DMS53 treated with DMSO at 0.1 percent for 48 hours (cell line): ENCODE data around the gene BRIX1.
"Not testable (repeated sequence)": the region's sequence is repeated elsewhere in the genome, so short reads cannot be mapped to it uniquely, and the experiment has no call there.

Experiments used
- DNase-seq: peaks from one replicate; lab custom pipeline; 2025; ENCODE audit not compliant: unreplicated experiment; lab: John Stamatoyannopoulos, UW

The BRIX1 gene

GRCh38 chr5:34913072-34913471 lies 2.4 kb upstream of the BRIX1 start:
- no peak for DNase-seq

DNA sequence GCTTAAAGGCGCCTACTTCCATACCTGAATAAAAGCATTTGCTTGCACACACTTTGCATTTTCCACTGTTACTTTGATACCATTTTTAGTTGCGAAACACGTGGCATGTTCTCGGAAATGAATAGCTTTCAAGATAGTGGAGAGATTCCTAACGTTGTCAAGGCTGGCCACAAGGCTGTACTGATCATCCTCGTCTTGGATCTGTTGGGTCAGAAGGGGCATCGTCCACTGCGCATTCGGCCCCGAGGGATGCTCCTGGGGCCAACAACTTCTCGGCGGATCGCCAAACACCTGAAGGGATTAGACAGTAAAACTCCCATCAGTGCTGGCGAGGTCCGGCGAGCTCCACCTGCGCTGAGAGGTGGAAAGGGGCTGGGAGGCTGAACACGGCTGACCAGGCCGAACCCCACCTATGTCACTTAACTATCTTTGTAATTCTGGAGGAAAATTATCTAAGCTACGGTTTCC lies 806 bp upstream of the BRIX1 start:
- no peak for DNase-seq

DNA sequence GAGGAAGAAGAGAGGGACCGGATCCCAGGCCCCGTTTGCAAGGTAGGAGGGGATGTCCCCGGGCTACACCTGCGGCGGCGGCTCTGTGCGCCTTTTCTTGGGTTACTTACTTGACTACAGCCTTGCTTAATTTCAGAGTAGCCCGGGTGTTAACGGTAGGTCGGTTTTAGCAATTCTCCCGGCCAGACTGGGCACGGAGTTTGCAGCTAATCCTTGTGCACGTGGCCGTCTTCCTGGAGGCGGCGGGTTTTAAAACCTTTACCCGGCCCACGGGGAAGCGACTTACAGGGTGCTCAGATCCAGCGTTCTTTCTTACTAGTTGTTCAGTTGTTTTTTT lies 313 bp downstream of the BRIX1 start:
- no peak for DNase-seq

DNA sequence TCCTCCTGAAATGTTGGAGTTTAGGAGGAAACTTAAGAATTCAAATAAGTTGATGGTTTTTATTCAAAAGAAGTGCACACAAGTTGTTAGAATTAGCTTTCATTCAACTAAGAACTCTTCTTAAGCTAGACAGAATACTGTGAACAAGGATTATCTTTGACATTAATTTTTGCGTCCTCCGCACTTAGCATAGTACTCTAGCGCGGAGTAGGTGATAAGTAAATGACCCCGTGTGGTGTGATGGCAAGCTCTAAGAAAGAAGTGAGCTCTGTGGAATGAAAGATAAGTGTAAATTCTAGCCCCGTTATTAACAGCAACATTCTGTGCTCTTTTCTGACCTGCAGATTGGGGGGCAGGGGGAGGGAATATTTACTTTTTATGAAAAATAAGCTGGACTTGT lies 1.0 kb downstream of the BRIX1 start:
- DNase-seq = no peak

DNA sequence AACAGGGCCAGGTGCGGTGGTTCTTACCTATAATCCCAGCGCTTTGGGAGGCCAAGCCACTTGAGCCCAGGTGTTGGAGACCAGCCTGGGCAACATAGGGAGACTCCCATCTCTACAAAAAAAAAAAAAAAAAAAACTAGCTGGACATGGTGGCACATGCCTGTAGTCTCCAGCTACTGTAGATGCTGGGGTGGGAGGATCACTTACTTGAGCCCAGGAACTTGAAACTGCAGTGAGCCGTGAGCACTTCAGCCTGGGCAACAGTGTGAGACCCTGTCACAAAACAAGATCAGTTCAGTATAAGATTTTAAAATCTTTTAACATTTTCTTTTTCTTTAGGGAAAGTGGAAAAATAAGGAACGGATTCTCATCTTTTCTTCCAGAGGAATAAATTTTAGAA lies 2.5 kb downstream of the BRIX1 start:
- DNase-seq = peak; percentile 67

DNA sequence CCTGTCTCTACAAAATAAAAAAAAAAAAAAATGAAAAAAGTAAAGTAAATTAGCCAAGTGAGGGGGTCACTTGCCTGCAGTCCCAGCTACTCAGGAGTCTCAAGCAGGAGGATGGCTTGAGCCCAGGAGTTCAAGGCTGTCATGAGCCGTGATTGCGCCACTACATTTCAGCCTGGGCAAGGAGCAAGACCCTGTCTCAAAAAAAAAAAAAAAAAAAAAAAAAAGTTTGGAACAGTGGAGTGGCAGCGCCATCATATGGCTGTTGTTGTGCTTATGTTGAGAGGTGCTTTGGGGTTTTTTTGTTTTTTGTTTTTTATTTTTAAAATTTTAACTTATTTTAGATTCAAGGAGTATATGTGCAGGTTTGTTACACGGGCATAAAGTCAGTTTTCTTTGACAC lies 3.6 kb downstream of the BRIX1 start:
- DNase-seq = no peak

DNA sequence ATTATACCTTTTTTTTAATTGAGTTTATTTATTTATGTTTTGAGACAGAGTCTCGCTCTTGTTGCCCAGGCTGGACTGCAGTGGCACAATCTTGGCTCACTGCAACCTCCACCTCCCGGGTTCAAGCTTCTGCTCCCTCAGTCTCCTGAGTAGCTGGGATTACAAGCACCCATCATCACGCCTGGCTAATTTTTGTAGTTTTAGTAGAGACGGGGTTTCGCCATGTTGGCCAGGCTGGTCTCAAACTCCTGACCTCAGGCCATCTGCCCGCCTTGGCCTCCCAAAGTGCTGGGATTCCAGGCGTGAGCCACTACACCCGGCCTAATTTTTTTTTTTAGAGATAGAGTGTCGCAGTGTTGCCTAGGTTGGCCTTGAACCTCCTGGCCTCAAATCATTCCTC lies 7.7 kb downstream of the BRIX1 start:
- DNase-seq = not testable (repeated sequence)

GRCh38 chr5:34923694-34924461 lies 8.4 kb downstream of the BRIX1 start:
- peak; percentile 49 for DNase-seq

DNA sequence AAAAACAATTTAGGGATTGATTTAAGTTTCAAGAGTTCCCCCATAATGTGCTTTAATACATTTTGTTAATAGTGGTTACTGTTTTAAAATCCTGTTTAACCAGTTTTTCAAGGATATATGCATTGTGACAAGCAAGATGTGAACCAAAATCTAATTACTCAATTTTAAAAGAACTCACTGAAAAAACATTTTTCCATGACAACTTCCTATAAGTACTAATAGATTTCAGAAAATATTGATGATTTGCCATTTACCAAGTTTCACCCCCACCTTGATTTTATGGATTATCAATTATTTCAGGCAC lies 8.9 kb downstream of the BRIX1 start:
- DNase-seq = no peak

GRCh38 chr5:34926318-34926888 lies 10.9 kb downstream of the BRIX1 start:
- DNase-seq = no peak

- DNase-seq = no peak
These were observed 12.3 kb downstream of the BRIX1 start for GRCh38 chr5:34927785-34928184.

- no peak for DNase-seq
These were observed 12.8 kb downstream of the BRIX1 start for GRCh38 chr5:34928267-34928666.

- DNase-seq = peak; percentile 88
These were observed 13.7 kb downstream of the BRIX1 start, which contains the start of gene DNAJC21 for GRCh38 chr5:34929134-34929719. TSS of gene DNAJC21 (plus strand) at chr5:34929559. CDS start at chr5:34929820, 261 bp downstream.

DNA sequence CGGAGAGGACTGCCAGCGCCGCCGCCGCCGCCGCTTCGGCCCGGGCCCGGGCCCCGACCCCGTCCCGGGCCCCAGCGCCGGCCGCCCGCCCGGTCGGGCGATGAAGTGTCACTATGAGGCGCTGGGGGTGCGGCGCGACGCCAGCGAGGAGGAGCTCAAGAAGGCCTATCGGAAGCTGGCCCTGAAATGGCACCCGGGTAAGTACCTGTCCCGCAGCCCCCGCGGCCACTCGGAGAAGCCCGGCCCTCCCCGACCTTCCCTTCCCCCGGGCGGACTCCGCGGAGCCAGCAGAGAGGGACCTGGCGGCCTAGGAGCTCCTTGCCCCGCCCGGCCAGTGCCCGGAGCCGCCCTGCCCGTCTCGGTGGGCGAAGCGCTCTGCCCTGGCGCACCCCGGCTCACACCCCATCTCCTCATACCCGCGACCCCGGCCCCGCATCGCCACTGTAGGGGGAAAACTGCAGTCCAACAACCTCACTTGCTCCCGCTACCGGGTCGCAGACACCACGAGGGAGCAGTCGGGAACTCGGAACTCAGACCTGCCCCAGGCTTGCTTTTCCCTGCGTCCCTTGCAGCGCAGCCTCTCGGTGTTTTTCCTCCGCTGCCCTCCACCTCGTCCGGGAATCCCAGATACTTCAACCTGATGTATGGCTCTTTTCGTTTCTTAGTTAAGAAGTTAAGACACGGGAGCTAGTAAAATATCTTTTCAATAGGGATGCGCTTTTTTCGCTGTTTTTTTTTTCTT lies 14.4 kb downstream of the BRIX1 start:
- DNase-seq = peak; percentile 53

- no peak for DNase-seq
These were observed 14.9 kb downstream of the BRIX1 start for GRCh38 chr5:34930462-34930844.

DNA sequence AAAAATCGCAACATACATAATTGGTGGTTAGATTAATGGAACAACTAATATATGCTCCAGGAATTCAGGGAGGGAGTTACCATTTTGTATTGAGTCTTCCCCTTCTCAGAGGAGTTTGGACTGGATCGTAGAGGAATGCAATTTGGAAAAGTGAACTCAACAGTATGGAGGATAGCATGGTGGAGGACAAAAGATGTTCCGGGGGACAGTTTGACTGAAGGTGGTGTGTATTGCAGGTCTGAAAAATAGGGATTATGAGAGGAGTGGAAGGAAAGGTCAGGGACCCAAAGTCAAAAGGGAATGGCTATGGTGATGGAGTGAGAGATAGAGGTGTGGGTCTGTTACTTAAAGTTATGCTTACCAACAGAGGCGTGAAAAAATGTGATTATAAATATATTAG lies 15.4 kb downstream of the BRIX1 start:
- DNase-seq = no peak

- no peak for DNase-seq
These were observed 17.4 kb downstream of the BRIX1 start for GRCh38 chr5:34932947-34933346.

GRCh38 chr5:34941936-34942335 lies 26.4 kb downstream of the BRIX1 start:
- no peak for DNase-seq

DNA sequence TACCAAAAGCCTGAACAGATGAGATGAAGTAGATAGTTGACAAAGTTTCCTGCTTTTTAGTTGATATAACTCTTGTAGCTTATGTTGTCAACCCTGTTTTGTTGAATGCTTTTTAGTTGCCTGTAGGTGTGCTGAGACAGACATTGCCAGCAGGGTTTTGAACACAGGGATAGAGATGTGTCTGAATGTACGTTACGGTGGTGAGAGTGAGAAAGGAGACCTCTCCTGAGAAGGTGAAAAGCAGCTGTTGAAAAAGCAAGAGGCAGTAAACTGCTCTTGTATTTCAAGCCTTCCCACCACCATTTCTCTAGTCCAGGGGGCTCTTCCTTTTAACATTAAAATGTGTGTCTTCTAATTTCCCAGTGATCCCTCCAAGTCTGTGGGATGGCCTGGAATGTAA lies 28.5 kb downstream of the BRIX1 start:
- DNase-seq = no peak

- DNase-seq = no peak
These were observed 29.0 kb downstream of the BRIX1 start for GRCh38 chr5:34944460-34945047.

DNA sequence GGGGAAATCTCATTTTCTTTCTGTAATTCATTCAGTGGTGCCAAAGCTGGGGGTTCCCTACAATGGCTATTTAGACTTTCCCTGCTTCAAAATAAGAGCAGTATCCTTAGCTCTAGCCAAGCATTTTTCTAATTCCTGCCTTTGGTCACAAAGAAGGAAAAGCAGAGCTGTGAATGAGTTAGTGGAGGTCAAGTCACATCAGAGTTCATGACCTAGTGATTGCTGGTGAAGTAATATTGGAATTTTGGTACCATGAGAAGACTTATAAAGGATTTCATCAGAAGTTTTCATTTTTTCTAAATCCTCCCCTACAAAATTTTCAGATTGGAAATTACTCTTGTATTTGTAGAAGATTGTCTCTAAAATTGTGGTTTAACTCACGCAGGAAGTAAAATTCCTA lies 41.8 kb downstream of the BRIX1 start:
- no peak for DNase-seq
